Mammary epithelial cell (primary cell): Measurements from ENCODE around the gene MT1E.

Source experiments
- CTCF ChIP-seq, 2 donors: IDR thresholded peaks in 1 of 2; conservative IDR thresholded peaks in 1 of 2; 2 replicates each; pipeline ENCODE4 v1.5.1; 2011 to 2012; ENCODE audit warnings: inconsistent platforms in 2 of 2, low read length in 2 of 2, mild to moderate bottlenecking in 2 of 2, control low read depth in 1 of 2, low read depth in 1 of 2; ENCODE audit not compliant: insufficient read depth in 1 of 2; ENCODE audit errors: extremely low read depth in 1 of 2
- EZH2 ChIP-seq: IDR thresholded peaks from 2 replicates; pipeline ENCODE4 v1.6.1; 2012; ENCODE audit warnings: low read length, inconsistent platforms, borderline replicate concordance

- no peak for TF ChIP-seq EZH2
- TF ChIP-seq CTCF (conservative IDR thresholded peaks at IDR 0.05 in 1 of 2, IDR thresholded peaks at IDR 0.05 in 1 of 2; ENCODE audit: extremely low read depth in 1 of 2, insufficient read depth in 1 of 2, low read depth in 1 of 2, low read length in 2 of 2): no peak
Observed at GRCh38 chr16:56594292-56594619, 31.3 kb upstream of the MT1E start.
